BLaER1 (cell line): ENCODE results near the gene SRSF7.
A peak's percentile ranks its signal among the peaks of the same experiment; 100 is the strongest.

ENCODE experiments used
- H3K27ac ChIP-seq: shearing (Covaris generic); formaldehyde crosslinking; 2 replicates; pipeline ENCODE4 v1.8.1; 2022
- H3K27me3 ChIP-seq: shearing (Covaris generic); formaldehyde crosslinking; 2 replicates; pipeline ENCODE4 v1.8.1; 2022
- H3K36me3 ChIP-seq: shearing (Covaris generic); formaldehyde crosslinking; 2 replicates; pipeline ENCODE4 v1.8.1; 2022
- H3K4me1 ChIP-seq: shearing (Covaris generic); formaldehyde crosslinking; 2 replicates; pipeline ENCODE4 v1.8.1; 2022
- H3K4me2 ChIP-seq: shearing (Covaris generic); formaldehyde crosslinking; 2 replicates; pipeline ENCODE4 v1.8.1; 2022
- H3K4me3 ChIP-seq: shearing (Covaris generic); formaldehyde crosslinking; 2 replicates; pipeline ENCODE4 v1.8.1; 2022
- H3K9ac ChIP-seq: shearing (Covaris generic); formaldehyde crosslinking; 2 replicates; pipeline ENCODE4 v1.8.1; 2022
- H3K9me3 ChIP-seq: shearing (Covaris generic); formaldehyde crosslinking; 2 replicates; pipeline ENCODE4 v1.8.1; 2022
- H4K20me1 ChIP-seq: shearing (Covaris generic); formaldehyde crosslinking; 2 replicates; pipeline ENCODE4 v1.8.1; 2022
- Cebpa-rat ChIP-seq: shearing (Covaris generic); IDR thresholded peaks from 2 replicates; pipeline ENCODE4 v1.8.1; 2022

SRSF7 gene

DNA sequence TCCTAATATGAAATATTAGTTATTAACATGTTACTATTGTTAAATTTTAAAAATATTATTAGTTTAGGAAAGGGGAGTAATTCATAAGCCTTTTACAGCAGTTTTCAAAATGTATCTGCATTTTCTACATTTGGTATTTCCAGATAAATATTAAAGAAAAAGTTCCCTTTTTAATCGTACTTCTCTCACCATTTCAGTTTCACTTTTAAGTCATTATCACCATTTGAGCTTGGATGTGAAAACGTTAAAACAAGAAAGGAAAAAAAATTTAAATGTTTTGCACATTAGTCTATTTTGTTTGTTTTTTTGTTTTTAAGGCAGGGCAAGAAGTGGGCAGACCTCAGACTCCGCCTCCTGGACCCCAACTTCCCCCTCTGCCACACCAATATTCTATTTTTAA is 3.3 kb upstream of the SRSF7 start:
- H3K9me3 ChIP-seq = peaks cover 5% of the 10 kb centered on the region; the same call in 1 of the 2 replicates
- peak overlapping the region; percentile 52 for H3K4me2 ChIP-seq
- TF ChIP-seq Cebpa-rat = no peak
- H3K4me1 ChIP-seq = peaks cover 14% of the 10 kb centered on the region
- no peaks in the 10 kb centered on the region for H3K27me3 ChIP-seq
- H3K36me3 ChIP-seq = peaks cover 3% of the 10 kb centered on the region; the same call in 1 of the 2 replicates
- 0 out of 2 replicates have a peak overlapping the region, but pooled peaks have one; percentile 35 for H3K27ac ChIP-seq
- H3K9ac ChIP-seq = no peak overlapping the region
- H3K4me3 ChIP-seq = peak overlapping the region; percentile 35; the same call in 1 of the 2 replicates
- H4K20me1 ChIP-seq = peaks cover 12% of the 10 kb centered on the region

DNA sequence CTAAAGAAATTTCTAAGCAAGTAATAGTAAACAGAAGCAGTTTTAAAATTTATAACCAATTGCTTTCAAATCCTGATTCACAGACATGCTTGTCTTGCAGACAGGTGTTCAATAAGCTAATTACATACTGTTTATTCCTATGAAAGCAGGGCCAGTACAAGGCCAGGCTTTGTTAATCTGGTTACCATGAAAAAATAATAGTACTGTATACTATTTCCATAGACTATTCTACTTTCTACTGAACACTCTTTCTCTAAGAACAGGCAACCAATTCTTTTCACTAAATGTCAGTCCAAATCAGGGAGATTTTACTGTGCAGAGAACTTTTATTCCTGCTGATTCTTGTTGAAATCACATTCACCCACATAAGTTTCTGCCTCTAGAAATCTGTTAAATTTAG is 2.9 kb upstream of the SRSF7 start:
- Histone ChIP-seq H3K36me3 (peaks cover 8% of the 10 kb centered on the region), H3K4me2 (peak overlapping the region; percentile 52; the same call in 1 of the 2 replicates), H3K4me3 (no peak overlapping the region), H4K20me1 (peaks cover 16% of the 10 kb centered on the region), H3K4me1 (peaks cover 19% of the 10 kb centered on the region), H3K9ac (no peak overlapping the region), H3K27me3 (no peaks in the 10 kb centered on the region), H3K27ac (0 out of 2 replicates have a peak overlapping the region, but pooled peaks have one; percentile 35), H3K9me3 (peaks cover 5% of the 10 kb centered on the region; the same call in 1 of the 2 replicates)
- no peak for TF ChIP-seq Cebpa-rat

DNA sequence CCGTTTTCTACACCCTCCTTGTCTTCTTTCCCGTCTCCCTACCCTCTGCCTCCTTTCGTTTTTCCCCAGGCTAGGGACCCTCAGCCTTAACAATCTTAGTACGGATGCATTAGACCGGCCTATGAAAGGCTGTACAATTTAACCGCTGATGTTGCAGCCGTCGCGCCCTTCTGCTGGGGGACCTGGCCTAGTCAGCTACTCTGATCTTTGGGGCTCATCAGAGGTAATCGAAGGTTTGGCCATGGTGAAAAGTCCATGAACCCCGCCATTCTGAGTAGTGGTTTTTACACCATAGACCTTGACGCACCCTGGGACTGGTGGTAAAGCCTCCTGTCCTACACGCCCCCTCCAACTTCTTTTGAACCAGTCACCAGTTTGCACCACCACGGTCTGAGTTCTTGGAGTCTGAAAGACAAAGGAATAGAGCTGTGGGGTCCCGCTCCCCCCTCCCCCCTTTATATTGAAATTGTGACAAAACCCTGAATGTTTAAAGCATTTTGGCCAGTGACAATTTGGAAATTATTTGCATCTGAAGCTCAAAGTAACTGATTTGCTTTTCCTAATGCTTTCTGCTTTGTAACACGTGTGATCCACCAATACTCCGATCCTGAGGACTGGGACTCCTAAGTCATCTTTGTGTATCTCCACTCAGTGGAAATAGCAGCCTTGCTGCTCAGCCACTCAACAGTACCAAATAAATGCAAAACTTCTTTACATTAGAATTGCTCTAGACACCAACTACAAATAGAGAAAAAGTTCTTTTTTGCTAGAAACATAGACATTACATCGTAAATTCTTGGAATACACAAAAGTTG is 642 bp upstream of the SRSF7 start:
- Histone ChIP-seq H4K20me1 (peaks cover 39% of the 10 kb centered on the region), H3K4me1 (peaks cover 41% of the 10 kb centered on the region), H3K9ac (peak overlapping the region; percentile 100; the same call in 1 of the 2 replicates), H3K27ac (peak overlapping the region; percentile 100), H3K9me3 (peaks cover 5% of the 10 kb centered on the region; the same call in 1 of the 2 replicates), H3K4me3 (peak overlapping the region; percentile 88), H3K36me3 (peaks cover 30% of the 10 kb centered on the region), H3K4me2 (peak overlapping the region; percentile 81), H3K27me3 (no peaks in the 10 kb centered on the region)
- TF ChIP-seq Cebpa-rat = no peak

DNA sequence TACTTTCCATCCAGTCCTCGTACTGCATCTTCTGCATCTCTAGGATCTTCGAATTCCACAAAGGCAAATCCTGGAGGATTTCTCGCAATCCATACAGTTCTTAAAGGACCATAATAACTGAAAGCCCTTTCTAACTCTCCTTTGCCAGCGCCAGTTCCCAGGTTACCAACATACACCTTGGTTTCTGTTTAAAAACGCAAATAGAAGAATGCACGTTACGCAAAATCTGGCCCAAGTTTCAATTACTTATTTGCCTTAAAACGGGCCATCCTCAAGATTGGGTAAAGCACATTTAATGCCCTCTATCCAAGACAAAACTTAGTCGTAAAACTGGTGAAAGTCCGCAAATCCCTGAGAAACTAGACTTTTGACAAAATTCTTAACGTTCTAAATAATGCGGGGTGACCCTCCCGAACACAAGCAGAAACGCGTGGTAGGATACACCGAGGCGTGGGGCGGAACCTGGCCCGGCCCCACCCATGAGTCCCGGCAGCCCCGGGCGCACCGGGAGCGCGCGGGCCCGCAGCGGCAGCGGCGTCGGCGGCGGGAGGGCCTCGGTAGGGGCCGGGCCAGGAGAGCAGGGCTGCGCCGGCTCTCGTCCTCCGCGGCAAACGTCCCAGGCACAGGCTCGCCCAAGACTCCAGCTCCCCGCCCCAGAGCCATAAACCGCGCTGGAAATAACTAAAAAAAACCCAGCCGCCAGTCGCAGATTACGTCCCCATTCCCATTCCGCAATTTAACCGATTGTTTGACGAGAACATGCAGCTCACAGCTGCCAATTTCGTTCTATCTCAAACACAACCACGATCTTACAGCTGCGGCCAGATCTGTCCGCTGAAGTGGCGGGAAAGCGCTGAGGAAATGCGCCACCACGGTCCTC is 910 bp downstream of the SRSF7 start:
- Histone ChIP-seq H3K9me3 (no peaks in the 10 kb centered on the region), H3K4me3 (peak overlapping the region; percentile 88), H3K27ac (peak overlapping the region; percentile 100), H3K36me3 (peaks cover 46% of the 10 kb centered on the region), H3K4me1 (peaks cover 50% of the 10 kb centered on the region), H3K27me3 (no peaks in the 10 kb centered on the region), H3K9ac (peak overlapping the region; percentile 100), H4K20me1 (peaks cover 54% of the 10 kb centered on the region), H3K4me2 (peak overlapping the region; percentile 85)
- TF ChIP-seq Cebpa-rat = no peak

DNA sequence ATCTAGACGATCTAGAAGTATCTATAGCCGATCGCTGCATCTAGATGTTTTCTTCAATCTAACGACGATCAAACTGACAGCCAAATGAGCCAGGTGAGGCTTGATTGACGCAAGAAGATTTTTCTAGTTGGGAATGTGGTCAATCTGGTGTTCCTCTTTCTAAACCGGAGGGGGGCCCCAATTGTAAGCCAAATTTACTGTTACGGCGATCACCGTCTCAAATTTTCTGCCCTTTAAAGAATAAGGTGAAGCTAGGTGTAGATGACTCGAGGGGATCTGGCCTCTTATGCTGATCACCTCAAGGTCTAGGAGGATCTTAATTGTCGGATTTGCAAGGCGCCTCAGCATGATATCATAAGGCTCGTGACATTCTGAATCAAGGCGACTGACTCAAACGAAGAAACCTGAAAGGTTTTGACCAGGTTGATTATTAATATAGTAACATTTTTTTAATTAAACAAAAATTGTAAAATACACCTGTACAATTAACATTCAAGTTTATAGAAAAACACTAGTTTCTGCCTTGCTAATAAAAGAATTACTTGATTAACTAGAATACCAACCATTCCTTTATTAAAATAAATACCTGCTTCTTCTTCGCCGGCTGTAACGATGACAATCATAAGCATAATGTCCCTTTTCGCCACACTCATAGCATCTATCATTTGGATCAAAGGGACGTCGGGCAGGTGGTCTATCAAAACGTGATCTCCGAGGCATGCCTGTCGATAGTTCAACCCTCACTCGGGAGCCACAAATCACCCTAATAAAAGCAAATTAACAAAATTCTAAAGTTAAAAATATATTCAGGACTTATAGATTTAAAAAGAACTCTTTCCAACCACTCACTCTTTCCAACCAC is 2.0 kb downstream of the SRSF7 start:
- peak overlapping the region; percentile 100 for H3K9ac ChIP-seq
- H3K4me1 ChIP-seq = peaks cover 46% of the 10 kb centered on the region
- peaks cover 65% of the 10 kb centered on the region for H4K20me1 ChIP-seq
- H3K4me2 ChIP-seq = peak overlapping the region; percentile 85
- peak overlapping the region; percentile 88 for H3K4me3 ChIP-seq
- peaks cover 55% of the 10 kb centered on the region for H3K36me3 ChIP-seq
- H3K9me3 ChIP-seq = no peaks in the 10 kb centered on the region
- no peaks in the 10 kb centered on the region for H3K27me3 ChIP-seq
- no peak for TF ChIP-seq Cebpa-rat
- no peak overlapping the region for H3K27ac ChIP-seq

DNA sequence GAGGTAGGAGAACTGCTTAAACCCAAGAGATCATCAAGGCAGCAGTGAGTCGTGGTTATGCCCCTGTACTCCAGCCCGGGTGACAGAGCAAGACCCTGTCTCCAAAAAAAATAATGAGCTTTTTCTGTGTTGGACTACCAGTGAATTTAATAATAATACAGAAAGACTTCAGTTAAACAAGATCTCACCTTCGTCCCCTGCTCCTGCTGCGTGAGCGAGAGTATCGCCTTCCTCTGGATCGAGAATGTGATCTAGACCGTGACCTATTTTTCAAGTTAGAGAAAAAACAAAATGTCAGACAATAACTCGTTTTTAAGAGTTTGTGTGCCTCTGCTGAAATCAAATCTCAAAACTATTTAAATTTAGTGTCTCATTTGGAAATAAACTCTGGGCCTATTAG is 2.8 kb downstream of the SRSF7 start:
- no peak overlapping the region for H3K27ac ChIP-seq
- H3K27me3 ChIP-seq = no peaks in the 10 kb centered on the region
- no peaks in the 10 kb centered on the region for H3K9me3 ChIP-seq
- H3K4me3 ChIP-seq = 0 out of 2 replicates have a peak overlapping the region, but pooled peaks have one; percentile 3
- H3K9ac ChIP-seq = peak overlapping the region; percentile 25; the same call in 1 of the 2 replicates
- peaks cover 46% of the 10 kb centered on the region for H3K4me1 ChIP-seq
- H3K36me3 ChIP-seq = peaks cover 63% of the 10 kb centered on the region
- H3K4me2 ChIP-seq = peak overlapping the region; percentile 85
- TF ChIP-seq Cebpa-rat = no peak
- peaks cover 73% of the 10 kb centered on the region for H4K20me1 ChIP-seq

DNA sequence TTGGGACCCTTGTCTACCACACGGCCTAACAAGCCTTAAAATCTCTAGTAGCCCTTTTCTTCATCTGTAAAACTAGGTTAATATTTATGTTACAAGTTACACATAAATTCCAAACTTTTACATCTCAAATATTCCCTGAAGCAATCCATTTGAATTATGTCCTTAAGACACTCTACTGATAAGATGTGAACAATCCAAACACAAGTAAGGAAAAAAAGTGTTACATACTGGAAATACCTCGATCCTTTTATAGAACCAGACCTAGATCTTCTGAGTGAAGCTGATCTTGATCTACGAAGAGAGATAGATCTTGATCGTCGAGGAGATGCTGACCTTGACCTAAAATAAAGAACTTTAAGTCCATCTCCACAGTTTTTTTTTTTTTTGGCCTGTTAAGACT is 3.3 kb downstream of the SRSF7 start:
- peak overlapping the region; percentile 36; the same call in 1 of the 2 replicates for H3K9ac ChIP-seq
- no peak for TF ChIP-seq Cebpa-rat
- H3K4me2 ChIP-seq = peak overlapping the region; percentile 85
- 0 out of 2 replicates have a peak overlapping the region, but pooled peaks have one; percentile 3 for H3K4me3 ChIP-seq
- H3K27me3 ChIP-seq = no peaks in the 10 kb centered on the region
- H4K20me1 ChIP-seq = peaks cover 78% of the 10 kb centered on the region
- H3K9me3 ChIP-seq = no peaks in the 10 kb centered on the region
- H3K27ac ChIP-seq = no peak overlapping the region
- peaks cover 46% of the 10 kb centered on the region for H3K4me1 ChIP-seq
- peaks cover 68% of the 10 kb centered on the region for H3K36me3 ChIP-seq

DNA sequence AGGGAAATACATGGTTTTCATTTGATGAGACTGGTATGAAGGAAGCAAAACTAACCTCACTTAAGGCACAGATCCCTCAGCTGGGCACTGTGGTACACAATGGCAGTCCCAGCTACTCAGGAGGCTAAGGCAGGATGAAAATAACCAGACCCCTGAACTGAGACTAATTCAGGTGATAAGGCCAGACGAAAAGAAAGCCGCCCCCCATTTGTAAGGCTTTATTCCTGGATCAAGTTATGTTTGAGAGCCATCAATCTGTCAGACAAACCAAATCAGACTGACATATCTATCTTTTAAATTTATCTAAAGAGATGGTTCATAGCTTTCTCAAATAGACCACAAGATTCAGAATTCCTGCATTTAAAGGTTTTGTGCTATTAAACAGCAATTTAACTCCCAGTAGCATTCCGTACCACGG is 4.1 kb downstream of the SRSF7 start:
- Histone ChIP-seq H3K27me3 (no peaks in the 10 kb centered on the region), H3K36me3 (peaks cover 76% of the 10 kb centered on the region), H3K9me3 (no peaks in the 10 kb centered on the region), H3K4me2 (peak overlapping the region; percentile 85), H3K4me3 (no peak overlapping the region), H3K9ac (peak overlapping the region; percentile 36; the same call in 1 of the 2 replicates), H3K27ac (no peak overlapping the region), H4K20me1 (peaks cover 86% of the 10 kb centered on the region), H3K4me1 (peaks cover 46% of the 10 kb centered on the region)
- TF ChIP-seq Cebpa-rat = no peak

DNA sequence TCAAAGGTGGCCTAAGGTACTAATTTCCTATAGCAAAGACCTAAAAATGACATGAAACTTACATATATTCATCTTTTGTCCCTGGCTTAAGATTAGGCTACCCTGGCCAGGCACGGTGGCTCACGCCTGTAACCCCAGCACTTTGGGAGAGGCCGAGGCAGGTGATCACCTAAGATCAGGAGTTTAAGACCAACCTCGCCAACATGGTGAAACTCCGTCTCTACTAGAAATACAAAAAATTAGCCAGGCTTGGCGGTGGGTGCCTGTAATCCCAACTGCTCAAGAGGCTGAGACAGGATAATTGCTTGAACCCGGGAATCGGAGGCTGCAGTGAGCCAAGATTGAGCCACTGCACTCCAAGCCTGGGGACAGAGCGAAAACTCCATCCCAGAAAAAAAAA is 5.9 kb downstream of the SRSF7 start:
- H3K9me3 ChIP-seq = no peaks in the 10 kb centered on the region
- peaks cover 100% of the 10 kb centered on the region for H4K20me1 ChIP-seq
- H3K27ac ChIP-seq = no peak overlapping the region
- no peak for TF ChIP-seq Cebpa-rat
- H3K4me3 ChIP-seq = no peak overlapping the region
- peaks cover 92% of the 10 kb centered on the region for H3K36me3 ChIP-seq
- H3K4me1 ChIP-seq = peaks cover 40% of the 10 kb centered on the region
- H3K4me2 ChIP-seq = no peak overlapping the region
- no peak overlapping the region for H3K9ac ChIP-seq
- H3K27me3 ChIP-seq = no peaks in the 10 kb centered on the region
